HG02571 (cell line): ENCODE results near the gene LINC01488.

Source experiments
- ATAC-seq: cut with Tn5 transposase; IDR thresholded peaks from one replicate; pipeline ENCODE4 v1.9.1; 2021; ENCODE audit warnings: mild to moderate bottlenecking, moderate library complexity; ENCODE audit not compliant: unreplicated experiment

Gene LINC01488

GRCh38 chr11:69475141-69475865 lies 6.2 kb upstream of the LINC01488 start:
- no peak for ATAC-seq

GRCh38 chr11:69475866-69476471 lies 5.5 kb upstream of the LINC01488 start:
- no peak for ATAC-seq

- ATAC-seq: no peak
These were observed 4.9 kb upstream of the LINC01488 start for GRCh38 chr11:69476509-69476961.

DNA sequence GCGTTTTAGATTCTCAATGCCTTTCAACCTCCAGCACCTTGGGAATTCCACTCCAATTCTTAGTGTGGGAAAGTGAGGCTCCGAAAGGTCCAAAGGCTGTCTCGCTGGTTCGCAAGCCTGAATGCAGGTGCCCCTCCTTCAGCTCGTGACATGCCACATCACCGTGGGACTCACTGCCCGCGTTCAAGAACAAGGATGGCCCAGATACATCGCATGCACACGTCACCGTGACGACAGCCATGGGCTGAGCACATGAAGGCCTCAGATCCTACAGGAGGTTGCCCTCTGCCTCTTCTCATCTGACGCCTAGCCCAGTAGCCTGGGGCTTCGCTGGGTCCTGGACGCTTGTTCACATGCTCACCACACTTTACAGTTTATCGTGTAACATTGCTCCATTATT lies 4.4 kb upstream of the LINC01488 start:
- ATAC-seq: no peak

DNA sequence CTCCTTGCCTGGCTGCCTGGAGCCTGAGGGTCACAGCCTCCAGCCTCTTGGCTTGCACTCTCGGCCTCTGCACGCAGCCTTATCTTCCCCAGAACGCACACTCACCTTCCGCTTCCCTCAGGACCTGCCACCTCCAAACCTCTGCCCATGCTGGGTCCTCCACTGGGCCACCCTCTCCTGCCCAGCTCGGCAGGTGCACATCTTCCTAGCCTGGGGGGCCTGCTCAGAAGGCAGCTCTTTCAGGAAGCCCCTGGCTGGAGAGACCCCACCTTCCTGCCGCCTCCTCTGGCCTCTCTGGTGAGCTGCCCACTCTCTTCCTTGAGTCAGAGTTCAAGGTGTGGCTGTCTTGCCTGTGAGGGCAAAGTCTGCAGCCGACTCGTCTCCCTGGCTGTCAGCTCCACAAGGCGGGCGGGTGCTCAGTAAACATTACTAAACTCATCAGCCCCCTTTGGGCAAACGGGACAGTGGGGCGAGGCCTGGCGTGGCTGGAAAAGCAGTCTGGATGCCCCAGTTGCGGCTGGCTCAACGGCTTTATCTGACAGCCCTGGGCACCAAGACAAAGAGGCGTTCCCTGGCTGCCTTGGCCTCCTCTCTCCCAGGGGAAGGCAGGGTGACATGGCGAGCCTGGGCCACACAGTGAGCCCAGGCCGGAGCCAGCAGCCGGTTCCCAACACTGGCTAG lies 1.7 kb upstream of the LINC01488 start:
- ATAC-seq: no peak

- ATAC-seq: no peak
These were observed 693 bp upstream of the LINC01488 start for GRCh38 chr11:69480547-69481392.

GRCh38 chr11:69482322-69482721 lies 859 bp downstream of the LINC01488 start:
- ATAC-seq: no peak

- no peak for ATAC-seq
These were observed 1.7 kb downstream of the LINC01488 start for GRCh38 chr11:69483170-69483569.

GRCh38 chr11:69483691-69484426 lies 2.4 kb downstream of the LINC01488 start:
- ATAC-seq: no peak

DNA sequence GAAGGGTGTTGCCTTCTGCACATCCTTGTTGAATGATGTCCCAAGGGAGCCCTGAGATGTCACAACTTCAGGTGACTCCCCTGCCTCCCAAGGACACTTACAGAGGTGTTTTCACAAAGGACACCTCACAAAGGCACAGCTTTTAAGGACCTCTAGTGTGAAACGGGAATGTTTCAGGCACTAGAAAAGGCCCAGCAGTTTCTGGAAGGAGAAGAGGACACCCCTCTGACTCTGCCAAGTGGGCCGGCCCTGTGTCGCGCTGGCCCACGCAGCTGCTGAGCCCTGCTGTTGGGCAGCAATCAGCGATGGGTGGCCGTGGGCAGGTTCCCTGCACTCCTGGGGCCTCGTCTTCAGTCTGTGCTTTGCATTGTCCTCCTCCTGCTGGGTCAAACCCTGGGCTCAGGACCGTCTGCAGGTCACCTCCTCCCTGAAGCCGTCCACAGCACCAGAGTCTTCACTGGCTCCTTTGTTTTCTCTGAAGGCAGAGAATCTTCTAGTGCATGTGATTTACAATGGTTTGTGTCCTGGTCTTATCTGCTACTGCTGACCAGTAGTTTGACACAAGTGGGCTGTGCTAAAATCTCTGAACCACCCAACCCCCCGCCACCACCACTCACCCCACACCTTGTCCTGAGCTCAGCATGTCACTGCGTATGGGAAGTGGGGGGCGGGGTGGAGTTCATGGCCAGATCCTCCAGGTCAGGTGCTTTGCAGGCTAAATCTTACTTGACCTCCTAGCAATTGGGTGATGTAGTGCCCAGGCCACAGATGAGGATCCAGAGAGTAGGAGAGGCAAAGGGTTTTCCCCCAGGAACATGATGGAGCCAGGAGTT lies 3.2 kb downstream of the LINC01488 start:
- no peak for ATAC-seq

GRCh38 chr11:69485337-69486041 lies 4.0 kb downstream of the LINC01488 start:
- no peak for ATAC-seq

DNA sequence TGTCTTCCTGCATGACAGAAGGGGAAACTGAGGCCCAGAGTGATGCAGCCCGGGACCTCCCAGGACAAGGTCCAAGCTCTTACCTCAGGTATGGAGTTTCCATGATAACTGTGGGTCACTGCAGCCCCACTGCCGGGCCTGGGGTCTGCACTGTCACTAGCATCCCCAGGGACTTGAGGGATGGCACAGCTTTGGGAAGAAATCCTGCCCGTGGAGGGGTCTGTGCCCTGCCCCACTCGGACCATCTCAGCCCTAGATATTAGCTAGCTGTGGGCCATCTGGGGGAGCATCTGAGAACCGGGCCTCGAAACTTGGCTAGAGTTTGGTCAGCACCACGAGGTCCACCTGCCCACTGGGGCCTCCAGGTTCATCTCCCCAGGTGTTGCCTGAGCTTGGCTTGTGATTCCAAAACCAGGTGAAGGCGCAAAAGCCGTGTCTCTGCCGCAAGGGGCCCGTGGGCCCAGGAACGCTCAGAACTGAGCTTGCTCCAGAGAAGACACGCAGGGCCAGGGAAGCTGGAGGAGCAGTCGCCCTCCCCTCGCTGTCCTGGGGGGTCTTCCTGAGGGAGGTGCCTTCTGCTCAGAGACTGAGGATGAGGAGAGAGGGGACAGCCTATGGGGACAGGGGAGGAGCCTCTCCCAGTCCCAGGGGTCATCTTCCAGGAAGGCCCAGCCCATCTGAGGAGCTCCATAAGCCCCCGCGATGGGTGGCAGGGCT lies 4.8 kb downstream of the LINC01488 start:
- no peak for ATAC-seq

- no peak for ATAC-seq
These were observed 5.4 kb downstream of the LINC01488 start for GRCh38 chr11:69486773-69487291.

DNA sequence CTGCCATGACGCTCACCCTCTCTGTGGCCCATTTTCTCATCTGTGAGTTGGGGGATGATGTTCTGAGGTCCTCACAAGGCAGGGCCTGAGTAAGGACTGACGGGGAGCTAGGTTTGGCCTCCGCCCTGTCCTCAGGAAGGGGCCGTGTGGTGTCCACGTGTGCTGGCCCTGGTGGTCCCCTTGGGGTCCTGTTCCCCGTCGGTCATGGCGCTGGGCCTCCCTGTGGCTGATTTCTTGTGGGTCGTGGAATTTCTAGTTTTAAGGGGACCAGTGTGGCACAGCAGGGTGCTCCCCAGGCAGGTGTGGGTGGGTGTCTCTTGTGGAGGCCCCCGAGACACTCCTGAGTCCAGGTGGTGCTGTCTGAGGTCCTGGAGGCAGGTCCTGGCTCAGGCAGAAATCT lies 5.9 kb downstream of the LINC01488 start:
- ATAC-seq: no peak

DNA sequence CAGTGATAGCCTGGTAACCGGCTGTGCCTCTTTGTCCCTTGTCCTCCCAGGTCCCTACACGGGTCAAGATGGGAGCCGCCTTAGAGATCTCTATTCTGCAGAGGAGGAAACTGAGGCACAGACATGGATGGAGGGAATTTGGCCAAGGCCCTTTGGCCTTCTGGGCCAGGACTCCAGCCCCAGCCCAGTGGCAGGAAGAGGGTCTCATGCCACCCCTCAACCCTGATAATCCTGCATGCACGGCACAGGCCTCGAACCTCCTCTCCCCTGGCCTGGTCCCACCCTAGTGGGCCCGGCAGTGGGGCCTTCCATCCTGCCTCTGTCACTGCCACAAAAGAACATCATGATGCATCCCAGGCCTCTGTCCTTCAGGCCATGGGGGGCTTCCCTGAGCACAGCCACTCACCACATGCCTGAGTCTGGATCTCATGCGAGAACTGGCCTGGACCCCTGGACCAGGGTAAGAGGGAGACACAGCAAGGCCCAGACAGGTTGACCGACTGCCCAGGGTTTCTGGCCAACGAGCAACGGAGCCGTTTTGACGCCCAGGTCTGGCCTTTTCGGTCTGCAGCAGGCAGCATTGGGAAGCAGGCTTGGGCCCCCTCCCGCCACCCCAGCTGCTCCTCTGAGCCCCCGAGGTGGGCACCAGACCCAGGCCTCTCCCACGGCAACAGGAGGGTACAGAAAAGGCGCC lies 6.5 kb downstream of the LINC01488 start:
- no peak for ATAC-seq

GRCh38 chr11:69488543-69488940 lies 7.1 kb downstream of the LINC01488 start:
- no peak for ATAC-seq

DNA sequence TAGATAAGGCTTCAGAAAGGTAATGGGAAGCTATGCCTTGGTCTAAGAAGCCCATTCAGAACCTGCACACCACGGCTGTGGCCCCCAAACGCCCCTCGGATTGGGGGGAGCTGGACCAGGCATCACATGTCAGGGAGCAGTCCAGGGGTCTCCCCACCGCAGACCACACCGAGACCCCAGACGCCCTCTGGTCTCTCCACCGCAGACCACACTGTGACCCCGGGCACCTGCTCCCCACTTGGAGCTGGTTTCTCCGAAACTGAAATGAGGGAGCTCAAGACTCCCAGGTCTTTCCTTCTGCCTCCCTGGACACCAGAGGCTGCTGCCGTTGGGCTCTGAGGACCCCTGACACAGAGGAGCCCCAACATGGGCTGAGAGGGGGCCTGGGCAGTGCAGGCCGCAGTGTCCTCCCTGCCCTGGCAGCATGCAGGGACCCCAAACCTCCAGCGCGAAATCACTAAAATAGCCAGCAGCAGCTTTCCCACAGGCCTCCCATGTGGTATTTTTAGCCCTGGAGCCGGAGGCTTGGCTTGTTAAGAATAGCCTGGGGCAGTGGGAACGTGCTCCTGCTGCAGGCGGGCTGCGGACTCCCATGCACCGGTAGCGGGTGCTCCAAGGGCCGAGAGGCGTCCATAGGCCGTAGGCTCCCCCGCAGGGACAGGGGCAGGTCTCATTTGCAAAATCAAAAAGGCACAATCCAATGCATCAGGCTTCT lies 7.7 kb downstream of the LINC01488 start:
- ATAC-seq: no peak
